Lower leg skin (tissue), 3 donors: ENCODE data around the gene COLGALT1.

Source experiments
- CTCF ChIP-seq, 3 donors: fragments of 450-650 bp; IDR thresholded peaks; one replicate each; pipeline ENCODE4 v1.5.1; 2016; ENCODE audit warnings: antibody characterized with exemption in 3 of 3, mild to moderate bottlenecking in 3 of 3, moderate library complexity in 2 of 3
- POLR2A ChIP-seq, 2 donors: fragments of 450-650 bp; IDR thresholded peaks; one replicate each; pipeline ENCODE4 v1.6.1; 2016 to 2017; ENCODE audit warnings: antibody characterized with exemption in 2 of 2, mild to moderate bottlenecking in 1 of 2, moderate library complexity in 1 of 2

GRCh38 chr19:17582613-17583012 lies 27.2 kb downstream of the COLGALT1 start:
- no peak for TF ChIP-seq POLR2A (IDR thresholded peaks at IDR 0.05)
- no peak for TF ChIP-seq CTCF (IDR thresholded peaks at IDR 0.05)
